Osteocyte (in vitro differentiated cells): ENCODE data around the gene GBP7. TPM values are rescaled to one million over a fixed set of nuclear protein-coding genes. Genes with fewer than 3 reads are reported as not detected.

ENCODE experiments used
- DNase-seq: peaks from one replicate; pipeline ENCODE4 v3.0.0; 2021; ENCODE audit warnings: mixed read lengths; ENCODE audit not compliant: unreplicated experiment; ENCODE audit errors: extremely low spot score
- H3K27ac Mint-ChIP-seq: one replicate; pipeline ENCODE4 v1.8.0; 2021; ENCODE audit warnings: mild to moderate bottlenecking, mixed read lengths; ENCODE audit not compliant: unreplicated experiment
- H3K27me3 Mint-ChIP-seq: one replicate; pipeline ENCODE4 v1.8.0; 2021; ENCODE audit warnings: mixed read lengths; ENCODE audit not compliant: unreplicated experiment
- H3K36me3 Mint-ChIP-seq: one replicate; pipeline ENCODE4 v1.8.0; 2021; ENCODE audit warnings: mixed read lengths; ENCODE audit not compliant: unreplicated experiment
- H3K4me1 Mint-ChIP-seq: one replicate; pipeline ENCODE4 v1.8.0; 2021; ENCODE audit warnings: mixed read lengths; ENCODE audit not compliant: unreplicated experiment
- H3K4me3 Mint-ChIP-seq: one replicate; pipeline ENCODE4 v1.8.0; 2021; ENCODE audit warnings: mild to moderate bottlenecking, moderate library complexity, mixed read lengths; ENCODE audit not compliant: unreplicated experiment
- H3K9me3 Mint-ChIP-seq: one replicate; pipeline ENCODE4 v1.8.0; 2021; ENCODE audit warnings: mixed read lengths; ENCODE audit not compliant: unreplicated experiment
- CTCF ChIP-seq: fragments of 200-600 bp; sonication (generic); IDR thresholded peaks from 2 replicates; pipeline ENCODE4 v1.5.0; 2021; ENCODE audit warnings: antibody characterized with exemption, mild to moderate bottlenecking, moderate library complexity
- total RNA-seq: library from RNA; stranded (reverse); gene quantifications from 2 replicates; pipeline ENCODE4 v1.2.1, GENCODE V29; 2021

GBP7 gene
- total RNA-seq, 1 donor from 2014 or later = not detected

GRCh38 chr1:89170170-89171066 is 5.4 kb downstream of the GBP7 start:
- no peaks in the 10 kb centered on the region for H3K9me3 Mint-ChIP-seq
- H3K4me3 Mint-ChIP-seq = no peak overlapping the region
- DNase-seq = no peak
- no peaks in the 10 kb centered on the region for H3K4me1 Mint-ChIP-seq
- no peak for TF ChIP-seq CTCF
- H3K36me3 Mint-ChIP-seq = no peaks in the 10 kb centered on the region
- H3K27me3 Mint-ChIP-seq = peaks cover 5% of the 10 kb centered on the region
- no peak overlapping the region for H3K27ac Mint-ChIP-seq

- Mint-ChIP-seq H3K4me3 (no peak overlapping the region), H3K36me3 (no peaks in the 10 kb centered on the region), H3K27me3 (peaks cover 5% of the 10 kb centered on the region), H3K4me1 (no peaks in the 10 kb centered on the region), H3K9me3 (no peaks in the 10 kb centered on the region), H3K27ac (no peak overlapping the region)
- TF ChIP-seq CTCF = no peak
- no peak for DNase-seq
Measured at GRCh38 chr1:89169166-89169565, 6.6 kb downstream of the GBP7 start.

GRCh38 chr1:89167590-89168230 is 8.1 kb downstream of the GBP7 start:
- H3K9me3 Mint-ChIP-seq = no peaks in the 10 kb centered on the region
- no peaks in the 10 kb centered on the region for H3K27me3 Mint-ChIP-seq
- no peak overlapping the region for H3K4me3 Mint-ChIP-seq
- TF ChIP-seq CTCF = no peak
- H3K27ac Mint-ChIP-seq = no peak overlapping the region
- H3K36me3 Mint-ChIP-seq = no peaks in the 10 kb centered on the region
- no peaks in the 10 kb centered on the region for H3K4me1 Mint-ChIP-seq
- no peak for DNase-seq

- no peak overlapping the region for H3K4me3 Mint-ChIP-seq
- DNase-seq = no peak
- H3K36me3 Mint-ChIP-seq = no peaks in the 10 kb centered on the region
- no peak for TF ChIP-seq CTCF
- H3K4me1 Mint-ChIP-seq = no peaks in the 10 kb centered on the region
- H3K9me3 Mint-ChIP-seq = no peaks in the 10 kb centered on the region
- no peaks in the 10 kb centered on the region for H3K27me3 Mint-ChIP-seq
- H3K27ac Mint-ChIP-seq = no peak overlapping the region
Measured at GRCh38 chr1:89166705-89167104, 9.1 kb downstream of the GBP7 start.

- H3K9me3 Mint-ChIP-seq = no peaks in the 10 kb centered on the region
- DNase-seq = no peak
- no peaks in the 10 kb centered on the region for H3K27me3 Mint-ChIP-seq
- TF ChIP-seq CTCF = no peak
- no peaks in the 10 kb centered on the region for H3K4me1 Mint-ChIP-seq
- H3K27ac Mint-ChIP-seq = no peak overlapping the region
- H3K4me3 Mint-ChIP-seq = no peak overlapping the region
- no peaks in the 10 kb centered on the region for H3K36me3 Mint-ChIP-seq
Measured at GRCh38 chr1:89165811-89166210, 10.0 kb downstream of the GBP7 start.
